B cell (primary cell): ENCODE measurements around the gene MLXIP. TPM values are rescaled to one million over a fixed set of nuclear protein-coding genes. Genes with fewer than 3 reads are reported as not detected.

Experiments used
- ATAC-seq: fragments of 200-7000 bp; cut with Tn5 transposase; one replicate; pipeline ENCODE4 v1.10.0; 2021; ENCODE audit warnings: low read depth, mild to moderate bottlenecking, moderate number of reproducible peaks, moderate library complexity
- CTCF ChIA-PET: fragments of 350-600 bp; sonication (Branson Sonifier 250); formaldehyde crosslinking; loops from one replicate; lab custom pipeline; 2021; ENCODE audit warnings: antibody characterized with exemption, inconsistent platforms; lab: Charles Lee
- POLR2A ChIA-PET: fragments of 350-600 bp; sonication (Branson Sonifier 250); formaldehyde crosslinking; loops from one replicate; lab custom pipeline; 2021; ENCODE audit warnings: antibody characterized with exemption; lab: Charles Lee
- DNase-seq: peaks from one replicate; pipeline ENCODE4 v3.0.0; 2013
- H2AFZ ChIP-seq: 2 replicates; pipeline ENCODE4 v1.6.1; 2012; ENCODE audit warnings: mild to moderate bottlenecking, low read depth, low read length; ENCODE audit not compliant: insufficient read depth, poor library complexity, severe bottlenecking
- H3K27ac ChIP-seq, 2 donors: 1 replicate in 1 of 2; 2 replicates in 1 of 2; pipeline ENCODE4 v1.5.1; 2012 to 2013; ENCODE audit warnings: low read length in 2 of 2, mild to moderate bottlenecking in 2 of 2, moderate library complexity in 1 of 2
- H3K27me3 ChIP-seq, 4 experiments: fragments of 200-600 bp in 1 of 4; sonication (generic) in 1 of 4; replicated peaks in 1 of 4; 1 replicate in 2 of 4; 2 replicates in 2 of 4; pipeline versions ENCODE4 v1.6.1 to v1.7.0; 2013 to 2016; ENCODE audit warnings: low read length in 3 of 4, mild to moderate bottlenecking in 2 of 4, mixed read lengths in 1 of 4, moderate library complexity in 1 of 4; ENCODE audit not compliant: insufficient read depth in 4 of 4, control insufficient read depth in 3 of 4; ENCODE audit errors: control extremely low read depth in 1 of 4
- H3K36me3 ChIP-seq, 2 experiments: replicated peaks in 1 of 2; 1 replicate in 1 of 2; 2 replicates in 1 of 2; pipeline versions ENCODE4 v1.6.1 to v1.7.1; 2013; ENCODE audit warnings: low read length in 1 of 2; ENCODE audit not compliant: insufficient read depth in 2 of 2, control insufficient read depth in 1 of 2; ENCODE audit errors: control extremely low read depth in 1 of 2, extremely low read depth in 1 of 2
- H3K4me1 ChIP-seq, 2 donors: fragments of 200-600 bp in 1 of 2; sonication (generic) in 1 of 2; 1 replicate in 1 of 2; 2 replicates in 1 of 2; pipeline versions ENCODE4 v1.5.1 to v1.6.1; 2013 to 2017; ENCODE audit warnings: low read length in 2 of 2; ENCODE audit not compliant: control insufficient read depth in 2 of 2, insufficient read depth in 2 of 2
- H3K4me2 ChIP-seq: replicated peaks from 2 replicates; pipeline ENCODE3; 2012; ENCODE audit warnings: mild to moderate bottlenecking, low read depth, low read length; ENCODE audit not compliant: poor library complexity, severe bottlenecking
- H3K4me3 ChIP-seq, 5 experiments: fragments of 200-600 bp in 1 of 5; sonication (generic) in 1 of 5; 1 replicate in 3 of 5; 2 replicates in 2 of 5; pipeline versions ENCODE4 v1.5.1 to v1.7.0; 2011 to 2016; ENCODE audit warnings: low read length in 4 of 5, mild to moderate bottlenecking in 4 of 5, low read depth in 2 of 5, control low read depth in 1 of 5, moderate library complexity in 1 of 5; ENCODE audit not compliant: insufficient read depth in 1 of 5; ENCODE audit errors: control extremely low read depth in 1 of 5, extremely low read depth in 1 of 5
- H3K79me2 ChIP-seq: fragments of 200-600 bp; sonication (generic); one replicate; pipeline ENCODE4 v1.6.0; 2016; ENCODE audit warnings: low read length; ENCODE audit not compliant: control insufficient read depth, insufficient read depth
- H3K9ac ChIP-seq: fragments of 200-600 bp; sonication (generic); 2 replicates; pipeline ENCODE4 v1.6.1; 2017; ENCODE audit warnings: mild to moderate bottlenecking, low read length, moderate library complexity
- H3K9me3 ChIP-seq, 3 donors: one replicate each; pipeline versions ENCODE4 v1.6.1 to v1.7.1; 2013; ENCODE audit warnings: low read length in 2 of 3; ENCODE audit not compliant: control insufficient read depth in 2 of 3, insufficient read depth in 1 of 3; ENCODE audit errors: control extremely low read depth in 1 of 3
- H4K20me1 ChIP-seq: 2 replicates; pipeline ENCODE4 v1.6.0; 2012; ENCODE audit warnings: mild to moderate bottlenecking, low read length; ENCODE audit not compliant: insufficient read depth, control insufficient read depth, poor library complexity, severe bottlenecking
- H3K27ac Mint-ChIP-seq: one replicate; pipeline ENCODE4 v1.8.0; 2021; ENCODE audit warnings: mixed read lengths
- H3K27me3 Mint-ChIP-seq: one replicate; pipeline ENCODE4 v1.8.0; 2021; ENCODE audit warnings: mixed read lengths
- H3K4me1 Mint-ChIP-seq: one replicate; pipeline ENCODE4 v1.8.0; 2021; ENCODE audit warnings: mixed read lengths
- H3K4me3 Mint-ChIP-seq: one replicate; pipeline ENCODE4 v1.8.0; 2021; ENCODE audit warnings: mixed read lengths
- H3K9me3 Mint-ChIP-seq: one replicate; pipeline ENCODE4 v1.8.0; 2022; ENCODE audit warnings: mixed read lengths; ENCODE audit not compliant: insufficient read depth
- EZH2 ChIP-seq: IDR thresholded peaks from 2 replicates; pipeline ENCODE4 v1.6.1; 2012; ENCODE audit warnings: borderline replicate concordance, low read depth, mild to moderate bottlenecking, moderate library complexity, low read length; ENCODE audit not compliant: insufficient read depth, poor library complexity, severe bottlenecking
- WGBS: methylation state at CpG from one replicate; pipeline ENCODE4 v1.1.5; 2013; ENCODE audit warnings: missing lambda C conversion rate; ENCODE audit not compliant: insufficient coverage; 5-methylcytosine and 5-hydroxymethylcytosine counted together
- intact Hi-C: fragments of 100-400 bp; cut with micrococcal nuclease; formaldehyde crosslinking; loops from one replicate; pipeline ENCODE4 v1.10.0; 2022
- polyA plus RNA-seq: library from polyadenylated mRNA; depleted of rRNA; stranded (reverse); fragments of >200 nt; gene quantifications from 2 replicates; pipeline ENCODE4 v1.2.3, GENCODE V29; 2012
- total RNA-seq, 2 donors: library from RNA; stranded (reverse); fragments of 120-200 nt in 1 of 2; gene quantifications; 1 replicate in 1 of 2; 2 replicates in 1 of 2; pipeline versions ENCODE4 v1.2.3 to v1.2.4, GENCODE V29; 2013 to 2022
- TF ChIP-seq, protein P1 (sequence below): fragments of 200-600 bp; IDR thresholded peaks from one replicate; pipeline ENCODE4 v1.8.0; 2022; ENCODE audit warnings: antibody characterized with exemption, mild to moderate bottlenecking

MLXIP gene
- total and polyA plus RNA-seq, 2 donors (not counting 1 experiment from before 2014, with no cell fraction given) = 28.1 to 91.2 TPM

- H3K9me3 ChIP-seq = peaks cover 0 to 6% (median 0%) of the 10 kb centered on the region in 3 donors
- WGBS = 100% methylated on average over 3 of the region's 4 CpGs
- DNase-seq (no peak), ATAC-seq (no peak)
- Mint-ChIP-seq H3K9me3 (no peaks in the 10 kb centered on the region), H3K27ac (no peak overlapping the region), H3K4me3 (no peak overlapping the region), H3K4me1 (peaks cover 2% of the 10 kb centered on the region), H3K27me3 (peaks cover 36% of the 10 kb centered on the region)
- H4K20me1 ChIP-seq = no peaks in the 10 kb centered on the region
- no peaks in the 10 kb centered on the region for H3K36me3 ChIP-seq
- no peak overlapping the region for H3K27ac ChIP-seq
- ChIA-PET CTCF (interaction anchor here (0.9 kb wide), 1 partner anchor 36 kb away, joined by 3 read pairs; no protein-coding TSS in a partner anchor), POLR2A (no interaction called here)
- H3K79me2 ChIP-seq = no peaks in the 10 kb centered on the region
- H3K4me1 ChIP-seq = no peaks in the 10 kb centered on the region
- TF ChIP-seq EZH2 = no peak
- TF ChIP-seq, protein P1, sequence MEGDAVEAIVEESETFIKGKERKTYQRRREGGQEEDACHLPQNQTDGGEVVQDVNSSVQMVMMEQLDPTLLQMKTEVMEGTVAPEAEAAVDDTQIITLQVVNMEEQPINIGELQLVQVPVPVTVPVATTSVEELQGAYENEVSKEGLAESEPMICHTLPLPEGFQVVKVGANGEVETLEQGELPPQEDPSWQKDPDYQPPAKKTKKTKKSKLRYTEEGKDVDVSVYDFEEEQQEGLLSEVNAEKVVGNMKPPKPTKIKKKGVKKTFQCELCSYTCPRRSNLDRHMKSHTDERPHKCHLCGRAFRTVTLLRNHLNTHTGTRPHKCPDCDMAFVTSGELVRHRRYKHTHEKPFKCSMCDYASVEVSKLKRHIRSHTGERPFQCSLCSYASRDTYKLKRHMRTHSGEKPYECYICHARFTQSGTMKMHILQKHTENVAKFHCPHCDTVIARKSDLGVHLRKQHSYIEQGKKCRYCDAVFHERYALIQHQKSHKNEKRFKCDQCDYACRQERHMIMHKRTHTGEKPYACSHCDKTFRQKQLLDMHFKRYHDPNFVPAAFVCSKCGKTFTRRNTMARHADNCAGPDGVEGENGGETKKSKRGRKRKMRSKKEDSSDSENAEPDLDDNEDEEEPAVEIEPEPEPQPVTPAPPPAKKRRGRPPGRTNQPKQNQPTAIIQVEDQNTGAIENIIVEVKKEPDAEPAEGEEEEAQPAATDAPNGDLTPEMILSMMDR = no peak
- H3K9ac ChIP-seq = no peak overlapping the region
- no peak overlapping the region for H3K4me3 ChIP-seq
- H2AFZ ChIP-seq = no peak overlapping the region
- intact Hi-C loops = no loop called here
- no peak overlapping the region for H3K4me2 ChIP-seq
- peaks cover 0 to 13% (median 7%) of the 10 kb centered on the region in 4 experiments for H3K27me3 ChIP-seq
Measured at GRCh38 chr12:122195405-122195804, 116.8 kb downstream of the MLXIP start.

Other genes starting within 250 kb of the MLXIP start
- gene HPD, start 219.9 kb upstream of the MLXIP start, total RNA-seq = not detected in 2 replicates
- gene HPD, start 219.9 kb upstream of the MLXIP start, polyA plus RNA-seq = not detected in 2 replicates
- 37.1 and 38.2 TPM in 2 replicates for gene PSMD9, start 190.0 kb upstream of the MLXIP start, total RNA-seq
- 81.6 and 83.4 TPM in 2 replicates for gene PSMD9, start 190.0 kb upstream of the MLXIP start, polyA plus RNA-seq
- 1.4 and 1.6 TPM in 2 replicates for gene CFAP251, start 160.2 kb upstream of the MLXIP start, total RNA-seq
- 0.22 and 0.97 TPM in 2 replicates for gene CFAP251, start 160.2 kb upstream of the MLXIP start, polyA plus RNA-seq
- 75.6 and 75.9 TPM in 2 replicates for gene BCL7A, start 56.9 kb upstream of the MLXIP start, total RNA-seq
- gene BCL7A, start 56.9 kb upstream of the MLXIP start, polyA plus RNA-seq = 71.0 and 80.7 TPM in 2 replicates
- not detected in 2 replicates for gene IL31, start 95.5 kb downstream of the MLXIP start, total RNA-seq
- gene IL31, start 95.5 kb downstream of the MLXIP start, polyA plus RNA-seq = not detected in 2 replicates
- gene LRRC43, start 104.4 kb downstream of the MLXIP start, total RNA-seq = not detected in 2 replicates
- gene LRRC43, start 104.4 kb downstream of the MLXIP start, polyA plus RNA-seq = not detected in 2 replicates
- gene B3GNT4, start 125.0 kb downstream of the MLXIP start, total RNA-seq = 0.12 TPM in 1 of 2 replicates, not detected in the other
- not detected in 2 replicates for gene B3GNT4, start 125.0 kb downstream of the MLXIP start, polyA plus RNA-seq
- 42.8 and 44.6 TPM in 2 replicates for gene DIABLO, start 147.3 kb downstream of the MLXIP start, total RNA-seq
- gene DIABLO, start 147.3 kb downstream of the MLXIP start, polyA plus RNA-seq = 36.8 and 71.6 TPM in 2 replicates
- gene VPS33A, start 187.7 kb downstream of the MLXIP start, total RNA-seq = 34.6 and 34.9 TPM in 2 replicates
- gene VPS33A, start 187.7 kb downstream of the MLXIP start, polyA plus RNA-seq = 11.1 and 11.3 TPM in 2 replicates